NOMO-1 treated with dmso at 0.1 percent for 144 hours (cell line): ENCODE results near the gene MTMR4.
"Not testable (repeated sequence)": the region's sequence is repeated elsewhere in the genome, so short reads cannot be mapped to it uniquely, and the experiment has no call there.

Experiments used
- DNase-seq: peaks from one replicate; lab custom pipeline; 2025; ENCODE audit not compliant: unreplicated experiment; lab: John Stamatoyannopoulos, UW

The MTMR4 gene

DNA sequence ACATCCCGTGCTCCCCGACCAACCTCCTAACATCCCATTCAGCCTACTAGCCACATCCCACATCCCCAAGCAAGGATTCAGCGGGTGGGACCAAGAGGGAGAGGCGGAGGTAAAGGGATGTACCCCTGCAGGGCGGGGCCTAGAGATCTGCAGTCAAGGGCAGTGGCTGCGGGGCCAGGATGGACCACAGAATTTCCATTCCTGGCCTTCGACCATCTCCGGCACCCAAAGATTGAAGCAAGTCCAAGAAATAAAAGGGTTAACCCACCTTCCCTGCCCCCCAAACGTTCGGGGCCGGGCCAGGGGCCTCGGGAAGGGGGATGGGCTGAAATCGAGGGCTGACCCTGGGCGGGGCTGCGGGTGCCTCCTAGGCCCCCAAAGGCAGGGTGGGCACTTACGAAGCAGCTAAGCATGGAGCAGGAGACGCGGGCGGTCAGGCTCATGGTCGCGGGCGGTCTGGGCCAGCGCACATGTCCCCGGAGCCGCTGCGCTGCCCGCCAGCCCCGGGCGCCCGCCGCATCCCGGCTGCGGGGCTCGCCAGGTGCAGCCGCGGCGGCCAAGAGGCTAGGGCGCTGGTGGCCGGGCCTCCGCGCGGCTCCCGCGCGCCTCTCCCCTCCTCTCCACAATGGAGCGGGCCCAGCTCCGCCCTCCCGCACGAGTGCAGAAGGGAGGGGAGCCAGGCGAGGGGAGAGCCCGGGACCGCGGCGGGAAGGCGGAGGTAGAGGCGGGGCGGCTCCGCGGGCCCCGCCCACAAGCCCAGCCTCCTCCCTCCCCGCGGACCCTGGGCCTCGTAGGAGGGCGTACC is at the start of gene MTMR4:
TSS of gene MTMR4 (minus strand) at position 674 of the 805 bp plus-strand sequence. CDS start at position 443, 231 bp downstream.
- DNase-seq: peak; percentile 59

DNA sequence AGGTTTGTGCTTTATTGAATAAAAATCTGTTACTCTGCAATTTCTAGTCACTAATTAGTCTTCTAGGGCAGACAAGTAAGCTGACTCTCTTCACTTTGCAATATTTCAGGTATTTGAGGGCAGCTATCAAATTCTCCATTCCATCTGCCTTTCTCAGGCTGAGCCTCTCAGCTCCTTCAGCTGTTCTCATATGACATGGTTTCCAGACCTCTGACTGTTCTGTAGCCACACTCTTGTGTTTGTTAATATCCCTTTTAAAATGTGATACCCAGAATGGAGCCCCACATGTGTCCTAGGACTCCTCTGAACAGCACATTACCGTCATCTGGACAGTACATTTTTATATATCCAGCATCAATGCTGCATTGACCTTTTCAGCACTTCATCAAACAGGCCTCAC is 46.1 kb upstream of the MTMR4 start:
- no peak for DNase-seq

DNA sequence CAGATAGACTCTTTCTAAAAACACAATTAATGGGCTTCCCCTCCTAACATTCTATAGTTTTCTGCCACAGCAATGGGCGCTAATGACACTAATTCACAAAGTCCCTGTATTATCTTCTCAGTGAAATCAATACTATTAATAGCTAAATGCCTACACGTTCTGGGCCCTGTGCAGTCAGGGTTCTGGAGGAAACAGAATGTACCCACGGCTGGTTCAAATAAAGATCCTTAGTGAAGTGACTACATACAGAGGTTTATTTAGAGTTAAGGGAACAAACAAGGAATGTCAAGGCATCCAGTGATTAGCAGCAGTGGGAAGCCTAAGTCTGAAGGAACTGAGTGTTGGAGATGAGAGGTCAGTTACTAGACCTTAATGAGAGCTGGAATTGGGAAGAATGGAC is 43.5 kb upstream of the MTMR4 start:
- DNase-seq: no peak

DNA sequence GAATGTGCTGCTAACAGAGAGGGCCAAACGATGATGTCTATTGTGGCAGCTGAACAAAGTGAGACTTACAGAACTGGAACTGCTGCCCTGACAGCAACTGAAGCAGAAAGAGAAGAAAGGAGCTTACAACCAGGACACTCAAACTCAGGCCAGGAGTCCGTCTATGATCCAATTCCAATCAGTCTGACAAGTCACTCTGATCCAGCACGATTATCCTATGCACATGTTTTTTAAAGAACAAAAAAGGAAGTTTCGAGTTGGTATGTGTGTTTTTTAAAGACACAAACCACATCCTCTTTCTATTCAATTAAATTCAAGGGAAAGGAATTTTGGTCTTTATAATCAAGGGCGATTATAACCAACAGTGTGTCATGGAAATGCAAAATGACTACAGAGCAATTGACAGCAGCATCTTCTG is 42.4 kb upstream of the MTMR4 start:
- peak; percentile 67 for DNase-seq

DNA sequence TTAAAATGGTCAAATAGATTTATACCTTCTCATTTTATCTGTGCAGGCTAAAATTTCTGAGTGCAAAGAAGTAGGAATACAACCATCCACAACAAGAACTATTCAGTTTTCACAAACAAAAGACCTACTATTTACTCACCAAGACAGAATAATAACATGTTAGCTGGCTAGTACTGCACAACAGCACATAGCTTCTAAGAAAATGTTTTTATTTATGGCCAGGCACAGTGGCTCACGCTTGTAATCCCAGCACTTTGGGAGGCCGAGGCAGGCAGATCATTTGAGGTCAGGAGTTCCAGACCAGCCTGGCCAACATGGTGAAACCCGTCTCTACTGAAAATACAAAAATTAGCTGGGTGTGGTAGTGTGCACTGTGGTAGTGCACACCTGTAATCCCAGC is 40.7 kb upstream of the MTMR4 start:
- not testable (repeated sequence) for DNase-seq

DNA sequence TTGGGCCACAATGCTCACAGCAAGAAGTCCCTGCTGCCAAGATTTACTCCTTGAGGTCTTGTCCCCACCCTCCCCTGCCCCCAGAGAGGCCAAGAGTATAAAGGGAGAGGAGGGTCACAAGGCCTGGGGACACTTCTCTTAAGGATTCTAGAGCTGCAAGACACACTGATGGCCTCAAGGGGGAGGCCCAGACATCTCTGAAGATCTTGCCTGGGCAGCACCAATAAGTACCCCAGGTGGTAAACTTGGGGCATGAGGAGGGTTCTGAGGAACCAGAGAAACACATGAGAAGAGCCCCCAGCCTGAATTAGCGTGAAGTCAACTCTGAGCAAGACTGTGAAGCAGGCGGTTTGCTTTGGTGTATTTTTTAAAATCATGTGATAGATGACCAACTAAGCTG is 26.8 kb upstream of the MTMR4 start:
- DNase-seq: no peak

DNA sequence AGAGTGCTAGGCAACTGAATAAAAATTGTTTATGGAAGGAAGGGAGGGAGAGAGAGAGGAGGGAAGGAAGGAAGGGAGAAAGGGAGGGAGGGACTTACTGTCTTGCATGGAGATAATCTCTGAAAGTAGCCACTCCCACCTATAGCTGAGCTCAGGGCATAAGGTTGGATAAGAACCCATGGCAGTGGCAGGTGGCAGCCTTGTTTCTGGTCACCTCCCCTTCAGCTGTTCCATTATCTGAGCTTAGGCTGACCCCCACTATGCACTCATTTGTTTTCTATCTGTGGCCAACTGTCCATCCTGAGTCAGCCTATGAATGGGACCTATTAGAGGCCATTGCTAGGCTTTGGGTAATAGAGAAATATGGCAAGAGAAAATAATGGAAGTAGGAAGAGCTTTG is 25.3 kb upstream of the MTMR4 start:
- no peak for DNase-seq

DNA sequence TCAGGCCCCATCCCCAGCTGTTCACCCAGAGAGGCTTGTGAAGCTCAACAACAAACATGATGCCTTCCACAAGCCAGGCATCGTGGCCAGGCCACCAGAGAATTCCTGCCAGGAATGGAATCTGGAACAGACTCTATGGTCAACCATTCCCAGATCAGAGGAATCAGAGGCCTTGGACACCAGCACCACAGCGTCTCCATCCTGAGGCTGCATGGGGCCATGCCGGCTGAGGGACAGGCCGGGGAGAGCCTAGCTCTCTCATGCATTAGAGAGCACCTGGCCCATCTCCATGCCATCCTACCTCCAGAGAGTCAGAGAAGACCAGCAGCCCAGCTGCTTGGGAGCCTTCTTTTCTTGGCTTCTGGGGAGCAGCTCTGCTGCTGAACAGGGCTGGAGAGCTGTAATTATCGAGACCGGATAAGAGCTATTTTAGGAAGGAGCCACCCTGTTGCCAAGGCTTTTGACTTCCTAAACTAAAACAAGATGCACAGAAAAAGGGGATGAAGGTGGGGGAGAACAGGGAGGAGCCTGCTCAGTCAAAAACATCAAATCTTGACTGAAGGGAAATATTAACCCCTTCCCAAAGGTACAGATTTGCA is 24.5 kb upstream of the MTMR4 start:
- DNase-seq: no peak

DNA sequence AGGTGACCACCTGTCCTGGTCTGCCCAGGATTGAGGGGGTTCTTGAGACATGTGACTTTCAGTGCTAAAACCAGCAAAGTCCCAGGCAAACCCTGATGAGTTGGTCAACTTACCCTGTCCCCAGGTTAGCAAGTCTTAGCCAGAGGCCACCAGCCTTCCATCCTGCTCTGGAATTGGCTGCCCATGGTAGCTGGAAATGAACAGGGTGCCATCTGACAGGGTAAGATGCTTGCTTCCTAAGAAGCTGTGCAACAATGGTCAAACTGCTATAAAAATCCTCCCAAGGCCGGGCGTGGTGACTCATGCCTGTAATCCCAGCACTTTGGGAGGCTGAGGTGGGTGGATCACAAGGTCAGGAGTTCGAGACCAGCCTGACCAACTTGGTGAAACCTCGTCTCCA is 22.8 kb upstream of the MTMR4 start:
- no peak for DNase-seq

DNA sequence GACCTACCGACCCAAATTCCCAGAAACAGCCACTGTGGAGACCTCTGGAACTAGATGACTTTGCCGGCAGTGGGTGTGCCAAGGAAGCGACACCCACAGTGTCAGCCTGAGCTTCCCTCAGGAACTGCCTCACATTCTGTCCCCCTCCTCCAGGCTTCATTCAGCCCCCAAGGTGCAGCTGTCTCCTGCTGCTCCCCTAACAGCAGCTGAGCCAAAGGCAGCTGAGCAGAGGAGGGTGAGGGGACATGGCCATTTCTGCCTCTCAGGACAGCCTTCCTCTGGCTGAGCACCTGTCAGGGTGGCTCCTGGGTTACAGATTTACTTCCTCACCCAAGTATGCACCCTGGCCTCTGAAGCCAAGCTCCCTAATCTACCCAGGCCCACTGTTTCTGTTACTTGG is 22.1 kb upstream of the MTMR4 start:
- no peak for DNase-seq

DNA sequence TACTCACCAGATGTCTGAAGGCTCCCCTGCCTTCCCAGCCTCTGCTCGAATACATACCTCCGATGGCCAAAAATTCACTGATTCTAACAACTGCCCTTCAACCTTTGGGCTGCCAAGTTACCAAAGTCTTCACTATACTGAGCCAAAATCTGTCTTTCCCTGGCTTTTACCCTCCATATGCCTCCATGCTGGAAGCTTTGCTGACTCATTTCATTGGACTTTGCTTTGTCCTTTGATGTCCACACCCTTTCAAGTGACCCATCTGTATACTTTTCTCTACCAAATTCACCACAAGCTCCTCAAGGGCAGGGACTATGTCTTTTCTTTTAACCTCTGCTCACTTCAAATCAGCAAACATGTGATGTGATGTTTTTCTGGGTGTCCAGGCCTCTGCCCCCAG is 21.0 kb upstream of the MTMR4 start:
- DNase-seq: no peak

DNA sequence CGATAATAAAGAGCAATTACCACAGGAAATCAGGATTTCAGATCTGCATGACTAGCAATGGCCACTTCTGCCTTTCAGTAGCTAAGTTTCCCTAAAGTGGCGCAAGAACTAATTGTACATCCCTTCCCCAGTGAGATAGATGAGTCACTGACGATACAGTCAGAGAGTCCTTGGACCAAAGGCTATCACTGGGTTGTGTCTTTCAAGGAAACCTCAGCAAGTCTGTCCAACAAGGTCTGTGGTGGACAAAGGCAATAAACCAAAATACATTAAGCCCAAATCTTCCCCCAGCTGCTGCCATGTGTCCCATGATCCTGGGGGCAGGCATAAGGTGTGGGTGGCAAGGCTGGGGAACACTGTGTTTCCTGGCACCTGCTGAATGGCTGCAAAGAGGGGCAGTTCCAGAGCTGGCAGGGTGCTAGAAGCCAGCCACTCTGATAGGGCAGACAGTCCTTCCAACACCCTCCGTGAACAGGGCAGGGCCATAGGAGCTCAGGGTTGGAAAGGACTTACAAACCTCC is 20.5 kb upstream of the MTMR4 start:
- peak; percentile 80 for DNase-seq

DNA sequence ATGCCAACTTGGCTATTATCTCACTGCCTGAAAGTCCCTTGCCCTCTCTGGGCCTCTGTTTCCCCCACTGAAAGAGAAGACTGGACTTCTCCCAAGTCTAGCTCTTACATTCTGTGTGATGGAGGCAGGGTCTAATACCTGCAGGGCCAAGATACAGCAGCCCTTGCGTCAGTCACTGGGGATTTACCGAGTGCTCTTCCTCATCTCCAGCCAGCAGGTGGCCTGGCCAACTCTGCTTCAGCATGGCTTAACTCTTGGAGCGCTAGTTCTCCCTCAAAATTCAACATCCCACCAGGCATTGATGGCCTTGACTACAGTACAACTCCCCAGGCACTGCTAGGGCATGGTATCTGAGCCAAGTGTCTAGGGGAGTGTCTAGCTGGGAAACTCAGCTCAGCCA is 19.9 kb upstream of the MTMR4 start:
- DNase-seq: no peak

DNA sequence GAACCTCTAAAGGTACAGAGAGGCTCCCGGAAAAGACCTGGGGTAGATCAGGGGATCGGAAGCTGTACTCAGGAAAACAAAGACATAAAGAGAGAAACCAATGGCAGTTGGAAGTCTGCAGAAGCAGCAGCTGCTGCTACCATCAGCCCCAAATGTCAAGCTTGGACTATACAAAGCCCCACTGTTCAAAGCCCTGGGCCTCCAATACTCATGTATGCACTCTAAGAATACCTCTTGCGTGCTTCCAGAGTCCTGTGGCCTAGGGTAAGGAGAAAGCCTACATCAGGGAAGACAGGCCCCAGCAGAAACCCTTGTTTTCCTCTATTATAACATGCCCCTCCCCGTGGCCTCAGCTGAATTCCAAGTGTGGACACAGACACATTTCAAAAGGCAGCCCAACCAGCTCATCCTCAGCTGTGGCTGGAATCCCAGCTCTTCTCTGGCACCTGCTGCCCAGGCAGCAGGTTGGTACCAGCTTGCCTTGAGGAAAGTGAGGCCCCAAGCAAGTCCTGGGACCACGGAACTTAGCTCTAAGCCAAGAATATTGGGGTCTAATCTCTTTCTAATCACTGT is 19.3 kb upstream of the MTMR4 start:
- DNase-seq: no peak

DNA sequence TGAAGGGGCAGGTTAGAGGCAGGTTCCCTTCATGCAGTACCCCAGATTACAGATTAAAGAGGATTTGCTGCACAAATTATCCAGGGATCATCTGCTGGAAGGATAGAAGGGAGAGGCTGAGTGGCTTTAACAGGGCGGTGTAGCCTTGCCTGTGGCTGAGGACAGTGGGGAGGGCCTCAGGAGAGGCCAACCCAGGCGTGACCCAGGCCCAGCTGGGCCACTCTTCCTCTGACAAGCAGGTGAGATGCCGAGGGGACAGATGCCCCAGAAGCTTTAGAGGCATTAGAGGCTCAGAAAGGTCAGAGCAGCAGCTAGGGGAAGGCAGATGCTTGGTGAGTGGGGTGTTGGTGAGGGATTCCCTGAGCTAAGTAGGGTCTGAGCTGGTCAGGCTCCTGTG is 18.1 kb upstream of the MTMR4 start:
- DNase-seq: no peak

DNA sequence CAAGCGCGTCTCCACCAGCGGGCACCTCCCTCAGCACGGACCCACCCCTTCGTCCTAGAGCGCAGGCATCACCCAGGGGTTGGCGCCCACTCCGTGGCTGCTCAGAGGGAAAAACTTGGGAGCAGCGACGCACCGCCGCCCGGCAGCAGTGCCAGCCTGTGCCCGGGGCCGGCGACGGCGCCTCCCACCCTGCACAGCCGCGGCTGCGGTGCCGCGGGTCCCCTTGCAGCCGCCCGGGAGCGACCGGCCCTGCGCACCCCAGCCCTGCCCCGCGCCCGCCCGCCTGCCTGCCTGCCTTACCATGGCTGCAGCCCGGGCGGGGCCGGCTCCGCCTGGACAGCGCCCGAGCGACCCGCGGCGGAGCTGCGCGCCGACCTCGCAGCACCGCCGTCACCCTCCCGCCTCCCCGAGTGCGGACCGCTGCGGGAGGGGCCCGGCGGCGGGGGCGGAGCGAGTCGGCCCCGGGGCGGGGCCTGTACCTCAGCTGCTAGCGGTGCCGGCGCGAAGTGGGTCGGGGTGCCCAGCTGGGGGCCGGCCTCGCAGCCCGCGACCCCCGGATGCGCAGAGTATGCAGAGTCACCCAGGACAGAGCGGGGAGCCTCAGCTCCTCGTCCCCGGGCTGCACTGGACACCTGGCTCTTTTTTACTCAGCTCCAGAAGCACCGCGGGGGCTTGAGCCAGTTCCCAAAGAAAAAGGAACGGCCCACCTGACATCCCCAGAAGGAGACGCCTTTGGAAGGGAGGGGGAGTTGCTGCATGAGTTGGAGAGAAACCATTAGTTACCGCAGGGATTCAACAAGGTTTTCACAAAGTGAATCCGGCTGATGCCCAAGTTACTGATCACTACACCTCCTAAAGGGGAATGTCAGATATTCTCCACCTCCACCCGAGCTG is 17.5 kb upstream of the MTMR4 start:
- DNase-seq: no peak

DNA sequence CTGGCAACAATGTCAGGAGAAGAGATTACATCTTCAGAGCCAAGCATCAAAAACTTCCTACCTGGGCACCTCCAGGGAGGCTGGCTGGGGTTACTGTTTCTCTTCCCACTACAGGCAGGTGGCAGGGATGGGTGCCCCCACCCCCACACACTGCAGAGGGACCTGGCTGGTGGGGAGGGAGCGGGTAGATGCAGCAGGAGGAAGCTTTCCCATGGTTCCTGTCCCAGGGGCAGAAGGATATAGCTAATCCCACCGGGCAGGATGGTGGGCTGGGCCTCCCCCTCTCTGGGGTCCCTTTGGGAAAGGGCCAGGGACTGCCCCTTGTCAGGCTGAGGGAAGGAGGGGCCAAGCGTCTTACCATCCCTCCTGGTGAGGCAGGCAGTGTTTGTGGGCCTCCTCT is 16.7 kb upstream of the MTMR4 start:
- no peak for DNase-seq

DNA sequence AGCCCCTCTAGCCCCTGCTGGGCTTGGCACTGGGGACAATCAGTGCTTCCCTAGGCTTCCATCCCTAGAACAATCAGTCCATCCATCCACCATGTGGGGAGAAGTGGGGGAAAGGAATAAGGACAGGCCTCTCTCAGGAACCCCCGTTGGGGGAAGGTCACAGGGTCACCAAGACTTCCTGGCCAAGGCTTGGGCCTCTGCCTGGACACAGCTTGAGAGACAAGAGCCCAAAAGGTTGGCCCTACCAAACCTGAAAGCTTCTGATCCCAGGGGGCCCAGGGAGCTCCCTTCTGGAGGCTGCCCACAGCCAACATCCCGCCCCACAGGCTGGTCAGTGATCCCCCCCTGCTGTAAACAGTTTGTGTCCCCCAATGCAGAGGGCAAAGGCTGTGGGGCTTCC is 16.2 kb upstream of the MTMR4 start:
- DNase-seq: no peak

DNA sequence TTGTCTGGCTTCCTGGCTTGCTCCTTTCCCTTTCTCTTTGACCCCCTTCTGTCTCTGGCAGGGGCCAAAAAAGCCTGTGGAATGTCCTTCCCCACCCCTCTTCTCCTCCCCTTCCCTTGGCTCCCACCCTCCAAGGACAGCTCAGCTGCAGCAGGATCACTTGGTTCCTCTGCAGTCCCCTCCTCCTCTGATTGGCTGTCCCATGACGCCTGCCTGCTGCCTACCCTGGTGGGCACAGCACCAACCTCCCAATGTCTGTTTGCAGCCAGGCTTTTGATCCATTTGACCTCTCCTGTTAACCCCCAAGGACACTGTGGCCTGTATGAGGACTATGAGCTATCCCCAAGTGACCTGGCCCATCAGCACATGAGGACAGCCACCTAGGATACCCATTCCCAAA is 14.8 kb upstream of the MTMR4 start:
- no peak for DNase-seq

DNA sequence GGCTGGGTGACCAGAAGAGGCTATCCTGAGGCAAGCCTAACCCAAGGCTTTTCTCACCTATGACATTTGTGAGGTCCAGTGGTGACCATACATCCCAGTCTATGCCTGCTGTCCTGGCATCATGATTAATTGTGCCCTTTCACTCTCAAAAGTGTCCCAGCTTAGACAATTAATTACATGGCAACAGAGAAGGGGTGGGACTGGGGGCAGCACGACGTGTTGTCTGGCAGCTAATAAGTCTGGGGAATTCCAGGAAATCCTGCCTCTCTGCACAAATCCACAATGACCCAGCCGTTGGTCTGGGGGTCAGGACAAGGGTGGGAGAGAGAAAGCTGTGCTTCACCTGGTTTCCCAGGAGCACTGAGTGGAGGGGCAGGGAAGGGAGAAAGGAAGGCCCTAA is 14.0 kb upstream of the MTMR4 start:
- no peak for DNase-seq

DNA sequence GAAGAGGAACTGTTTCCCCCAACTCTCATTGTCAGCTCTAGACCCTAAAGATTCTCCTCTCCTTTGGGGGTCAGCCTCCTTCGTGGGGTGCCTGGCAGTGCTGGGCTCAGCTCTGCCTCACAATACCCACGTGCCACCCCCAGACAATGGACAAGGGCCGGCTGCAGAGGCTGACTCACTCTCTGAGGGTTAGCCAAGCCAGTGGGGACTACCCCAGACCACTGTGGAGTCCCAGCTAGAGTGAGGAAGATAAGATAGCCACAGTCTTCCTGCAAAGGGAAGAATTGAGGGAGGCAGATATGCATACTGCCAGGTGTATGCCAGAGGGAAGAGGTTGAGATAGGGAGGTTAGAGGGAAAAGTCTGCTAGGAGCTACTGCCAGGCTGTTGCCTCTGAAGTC is 13.5 kb upstream of the MTMR4 start:
- no peak for DNase-seq
